ENCODE data around the gene TNIP2.
A peak's percentile ranks its signal among the peaks of the same experiment; 100 is the strongest.
"Not testable (repeated sequence)": the region's sequence is repeated elsewhere in the genome, so short reads cannot be mapped to it uniquely, and the experiment has no call there.

Gene TNIP2

GRCh38 chr4:2780643-2781042, 24.5 kb upstream of the TNIP2 start:
- peaks cover 12% of the 10 kb centered on the region for H3K4me1 ChIP-seq (ENCODE audit: control insufficient read depth, insufficient read depth, low read length)
- H3K4me3 ChIP-seq (ENCODE audit: low read depth, low read length); H3K9me3 ChIP-seq (ENCODE audit: control insufficient read depth, insufficient read depth, low read length); H3K27me3 ChIP-seq (ENCODE audit: control insufficient read depth, insufficient read depth, low read length); H3K36me3 ChIP-seq (ENCODE audit: control insufficient read depth, insufficient read depth, low read length); H3K9ac ChIP-seq (ENCODE audit: low read depth, low read length): not testable (repeated sequence)

- Histone ChIP-seq H3K4me3 (ENCODE audit: low read depth, low read length) (no peak overlapping the region), H3K9me3 (ENCODE audit: control insufficient read depth, insufficient read depth, low read length) (no peaks in the 10 kb centered on the region), H3K9ac (ENCODE audit: low read depth, low read length) (no peak overlapping the region), H3K27me3 (ENCODE audit: control insufficient read depth, insufficient read depth, low read length) (no peaks in the 10 kb centered on the region), H3K36me3 (ENCODE audit: control insufficient read depth, insufficient read depth, low read length) (no peaks in the 10 kb centered on the region), H3K4me1 (ENCODE audit: control insufficient read depth, insufficient read depth, low read length) (no peaks in the 10 kb centered on the region)
Observed at GRCh38 chr4:2771264-2771663, 15.1 kb upstream of the TNIP2 start.

- Histone ChIP-seq H3K36me3 (ENCODE audit: control insufficient read depth, insufficient read depth, low read length) (no peaks in the 10 kb centered on the region), H3K27me3 (ENCODE audit: control insufficient read depth, insufficient read depth, low read length) (no peaks in the 10 kb centered on the region), H3K4me1 (ENCODE audit: control insufficient read depth, insufficient read depth, low read length) (no peaks in the 10 kb centered on the region), H3K4me3 (ENCODE audit: low read depth, low read length) (no peak overlapping the region), H3K9ac (ENCODE audit: low read depth, low read length) (no peak overlapping the region), H3K9me3 (ENCODE audit: control insufficient read depth, insufficient read depth, low read length) (no peaks in the 10 kb centered on the region)
Observed at GRCh38 chr4:2768921-2769336, 12.8 kb upstream of the TNIP2 start.

- H3K36me3 ChIP-seq (ENCODE audit: control insufficient read depth, insufficient read depth, low read length), result no peaks in the 10 kb centered on the region
- no peaks in the 10 kb centered on the region for H3K4me1 ChIP-seq (ENCODE audit: control insufficient read depth, insufficient read depth, low read length)
- no peaks in the 10 kb centered on the region for H3K27me3 ChIP-seq (ENCODE audit: control insufficient read depth, insufficient read depth, low read length)
- H3K9ac ChIP-seq (ENCODE audit: low read depth, low read length), result no peak overlapping the region
- H3K4me3 ChIP-seq (ENCODE audit: low read depth, low read length), result no peak overlapping the region
- no peaks in the 10 kb centered on the region for H3K9me3 ChIP-seq (ENCODE audit: control insufficient read depth, insufficient read depth, low read length)
Observed at GRCh38 chr4:2768124-2768523, 12.0 kb upstream of the TNIP2 start.

- no peaks in the 10 kb centered on the region for H3K27me3 ChIP-seq (ENCODE audit: control insufficient read depth, insufficient read depth, low read length)
- H3K36me3 ChIP-seq (ENCODE audit: control insufficient read depth, insufficient read depth, low read length), result no peaks in the 10 kb centered on the region
- H3K4me1 ChIP-seq (ENCODE audit: control insufficient read depth, insufficient read depth, low read length), result no peaks in the 10 kb centered on the region
- H3K9ac ChIP-seq (ENCODE audit: low read depth, low read length), result no peak overlapping the region
- no peaks in the 10 kb centered on the region for H3K9me3 ChIP-seq (ENCODE audit: control insufficient read depth, insufficient read depth, low read length)
- H3K4me3 ChIP-seq (ENCODE audit: low read depth, low read length), result no peak overlapping the region
Observed at GRCh38 chr4:2767705-2768074, 11.6 kb upstream of the TNIP2 start.

GRCh38 chr4:2767046-2767704, 11.0 kb upstream of the TNIP2 start:
- H3K9ac ChIP-seq (ENCODE audit: low read depth, low read length), result no peak overlapping the region
- no peak overlapping the region for H3K4me3 ChIP-seq (ENCODE audit: low read depth, low read length)
- no peaks in the 10 kb centered on the region for H3K9me3 ChIP-seq (ENCODE audit: control insufficient read depth, insufficient read depth, low read length)
- H3K36me3 ChIP-seq (ENCODE audit: control insufficient read depth, insufficient read depth, low read length), result no peaks in the 10 kb centered on the region
- H3K4me1 ChIP-seq (ENCODE audit: control insufficient read depth, insufficient read depth, low read length), result no peaks in the 10 kb centered on the region
- peaks cover 2% of the 10 kb centered on the region for H3K27me3 ChIP-seq (ENCODE audit: control insufficient read depth, insufficient read depth, low read length)

GRCh38 chr4:2765832-2766526, 9.8 kb upstream of the TNIP2 start:
- no peak overlapping the region for H3K9ac ChIP-seq (ENCODE audit: low read depth, low read length)
- no peaks in the 10 kb centered on the region for H3K9me3 ChIP-seq (ENCODE audit: control insufficient read depth, insufficient read depth, low read length)
- peaks cover 2% of the 10 kb centered on the region for H3K27me3 ChIP-seq (ENCODE audit: control insufficient read depth, insufficient read depth, low read length)
- peaks cover 2% of the 10 kb centered on the region for H3K4me1 ChIP-seq (ENCODE audit: control insufficient read depth, insufficient read depth, low read length)
- H3K36me3 ChIP-seq (ENCODE audit: control insufficient read depth, insufficient read depth, low read length), result no peaks in the 10 kb centered on the region
- H3K4me3 ChIP-seq (ENCODE audit: low read depth, low read length), result no peak overlapping the region

- Histone ChIP-seq H3K27me3 (ENCODE audit: control insufficient read depth, insufficient read depth, low read length) (peaks cover 2% of the 10 kb centered on the region), H3K9ac (ENCODE audit: low read depth, low read length) (peak overlapping the region; percentile 60), H3K4me3 (ENCODE audit: low read depth, low read length) (peak overlapping the region; percentile 43), H3K36me3 (ENCODE audit: control insufficient read depth, insufficient read depth, low read length) (no peaks in the 10 kb centered on the region), H3K4me1 (ENCODE audit: control insufficient read depth, insufficient read depth, low read length) (peaks cover 2% of the 10 kb centered on the region), H3K9me3 (ENCODE audit: control insufficient read depth, insufficient read depth, low read length) (no peaks in the 10 kb centered on the region)
Observed at GRCh38 chr4:2763511-2763967, 7.4 kb upstream of the TNIP2 start.

- H3K9ac ChIP-seq (ENCODE audit: low read depth, low read length); H3K4me3 ChIP-seq (ENCODE audit: low read depth, low read length); H3K27me3 ChIP-seq (ENCODE audit: control insufficient read depth, insufficient read depth, low read length); H3K9me3 ChIP-seq (ENCODE audit: control insufficient read depth, insufficient read depth, low read length); H3K36me3 ChIP-seq (ENCODE audit: control insufficient read depth, insufficient read depth, low read length); H3K4me1 ChIP-seq (ENCODE audit: control insufficient read depth, insufficient read depth, low read length): not testable (repeated sequence)
Observed at GRCh38 chr4:2762486-2763370, 6.6 kb upstream of the TNIP2 start.

GRCh38 chr4:2762048-2762447, 5.9 kb upstream of the TNIP2 start:
- H3K36me3 ChIP-seq (ENCODE audit: control insufficient read depth, insufficient read depth, low read length), result no peaks in the 10 kb centered on the region
- peaks cover 4% of the 10 kb centered on the region for H3K27me3 ChIP-seq (ENCODE audit: control insufficient read depth, insufficient read depth, low read length)
- peaks cover 4% of the 10 kb centered on the region for H3K4me1 ChIP-seq (ENCODE audit: control insufficient read depth, insufficient read depth, low read length)
- H3K4me3 ChIP-seq (ENCODE audit: low read depth, low read length), result no peak overlapping the region
- H3K9ac ChIP-seq (ENCODE audit: low read depth, low read length), result no peak overlapping the region
- no peaks in the 10 kb centered on the region for H3K9me3 ChIP-seq (ENCODE audit: control insufficient read depth, insufficient read depth, low read length)

GRCh38 chr4:2761035-2761923, 5.1 kb upstream of the TNIP2 start:
- H3K27me3 ChIP-seq (ENCODE audit: control insufficient read depth, insufficient read depth, low read length), result peaks cover 4% of the 10 kb centered on the region
- H3K9ac ChIP-seq (ENCODE audit: low read depth, low read length), result no peak overlapping the region
- no peaks in the 10 kb centered on the region for H3K9me3 ChIP-seq (ENCODE audit: control insufficient read depth, insufficient read depth, low read length)
- peaks cover 6% of the 10 kb centered on the region for H3K4me1 ChIP-seq (ENCODE audit: control insufficient read depth, insufficient read depth, low read length)
- H3K36me3 ChIP-seq (ENCODE audit: control insufficient read depth, insufficient read depth, low read length), result no peaks in the 10 kb centered on the region
- H3K4me3 ChIP-seq (ENCODE audit: low read depth, low read length), result no peak overlapping the region
